Peyer's patch (tissue), 4 donors: ENCODE data around the gene TBX3. TPM values are rescaled to one million over a fixed set of nuclear protein-coding genes. Genes with fewer than 3 reads are reported as not detected.
A peak's percentile ranks its signal among the peaks of the same experiment; 100 is the strongest.

Experiments
- DNase-seq, 3 donors: peaks; one replicate each; pipeline ENCODE4 v3.0.0-alpha.2; 2017 to 2019
- H3K27ac ChIP-seq, 4 donors: fragments of 200-600 bp; sonication (generic); one replicate each; pipeline ENCODE4 v1.5.1; 2016 to 2019
- H3K27me3 ChIP-seq, 2 donors: fragments of 200-600 bp; sonication (generic); one replicate each; pipeline ENCODE4 v1.5.1; 2019
- H3K36me3 ChIP-seq, 3 donors: fragments of 200-600 bp; sonication (generic); one replicate each; pipeline ENCODE4 v1.5.1; 2016 to 2019
- H3K4me1 ChIP-seq, 4 donors: fragments of 200-600 bp; sonication (generic); one replicate each; pipeline ENCODE4 v1.5.1; 2016 to 2019
- H3K4me3 ChIP-seq, 4 donors: fragments of 200-600 bp; sonication (generic); 1 replicate in 3 of 4; 2 replicates in 1 of 4; pipeline ENCODE4 v1.5.1; 2016 to 2019; ENCODE audit warnings: mild to moderate bottlenecking in 1 of 4
- H3K9me3 ChIP-seq, 4 donors: fragments of 200-600 bp; sonication (generic); one replicate each; pipeline ENCODE4 v1.5.1; 2016 to 2019; ENCODE audit warnings: mild to moderate bottlenecking in 1 of 4
- POLR2A ChIP-seq, 2 donors: fragments of 450-650 bp; IDR thresholded peaks; one replicate each; pipeline ENCODE4 v1.5.1; 2017; ENCODE audit warnings: antibody characterized with exemption in 2 of 2, mild to moderate bottlenecking in 2 of 2, moderate library complexity in 2 of 2
- total RNA-seq, 4 donors: library from RNA; depleted of rRNA; stranded (reverse); fragments of >200 nt; gene quantifications; one replicate each; pipeline ENCODE4 v1.1.0, GENCODE V29; 2016
- TF ChIP-seq, protein P1 (sequence below), 6 experiments: fragments of 450-650 bp in 4 of 6; fragments of 200-600 bp in 2 of 6; sonication (generic) in 1 of 6; IDR thresholded peaks; one replicate each; pipeline ENCODE4 v1.5.1; 2017 to 2019; ENCODE audit warnings: antibody characterized with exemption in 6 of 6, mild to moderate bottlenecking in 3 of 6, moderate library complexity in 1 of 6

Gene TBX3
- total RNA-seq, 4 donors from 2014 or later, result 50.3 to 90.0 (median 80.2) TPM

- Histone ChIP-seq H3K4me3 (peak overlapping the region; percentile 26 to 81 (median 58)), H3K36me3 (peaks cover 0 to 8% (median 0%) of the 10 kb centered on the region in 3 donors), H3K9me3 (peaks cover 0 to 4% (median 0%) of the 10 kb centered on the region in 4 donors), H3K4me1 (peaks cover 0 to 21% (median 1%) of the 10 kb centered on the region in 4 donors), H3K27me3 (no peaks in the 10 kb centered on the region), H3K27ac (peak overlapping the region; percentile 66 to 91 (median 87))
- DNase-seq, result peak in 1 of 3 donors; percentile 74
- TF ChIP-seq, protein P1, sequence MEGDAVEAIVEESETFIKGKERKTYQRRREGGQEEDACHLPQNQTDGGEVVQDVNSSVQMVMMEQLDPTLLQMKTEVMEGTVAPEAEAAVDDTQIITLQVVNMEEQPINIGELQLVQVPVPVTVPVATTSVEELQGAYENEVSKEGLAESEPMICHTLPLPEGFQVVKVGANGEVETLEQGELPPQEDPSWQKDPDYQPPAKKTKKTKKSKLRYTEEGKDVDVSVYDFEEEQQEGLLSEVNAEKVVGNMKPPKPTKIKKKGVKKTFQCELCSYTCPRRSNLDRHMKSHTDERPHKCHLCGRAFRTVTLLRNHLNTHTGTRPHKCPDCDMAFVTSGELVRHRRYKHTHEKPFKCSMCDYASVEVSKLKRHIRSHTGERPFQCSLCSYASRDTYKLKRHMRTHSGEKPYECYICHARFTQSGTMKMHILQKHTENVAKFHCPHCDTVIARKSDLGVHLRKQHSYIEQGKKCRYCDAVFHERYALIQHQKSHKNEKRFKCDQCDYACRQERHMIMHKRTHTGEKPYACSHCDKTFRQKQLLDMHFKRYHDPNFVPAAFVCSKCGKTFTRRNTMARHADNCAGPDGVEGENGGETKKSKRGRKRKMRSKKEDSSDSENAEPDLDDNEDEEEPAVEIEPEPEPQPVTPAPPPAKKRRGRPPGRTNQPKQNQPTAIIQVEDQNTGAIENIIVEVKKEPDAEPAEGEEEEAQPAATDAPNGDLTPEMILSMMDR (IDR thresholded peaks at IDR 0.05), result peak in 2 of 6 experiments; percentile 2 to 21
- no peak for TF ChIP-seq POLR2A (IDR thresholded peaks at IDR 0.05)
Measured at GRCh38 chr12:114682785-114683708, 928 bp downstream of the TBX3 start.

GRCh38 chr12:114682106-114682784 lies 1.7 kb downstream of the TBX3 start:
- peak overlapping the region; percentile 58 to 91 (median 87) for H3K27ac ChIP-seq
- H3K27me3 ChIP-seq, result no peaks in the 10 kb centered on the region
- DNase-seq, result no peak
- H3K4me1 ChIP-seq, result peaks cover 0 to 21% (median 1%) of the 10 kb centered on the region in 4 donors
- peaks cover 0 to 13% (median 0%) of the 10 kb centered on the region in 3 donors for H3K36me3 ChIP-seq
- TF ChIP-seq, protein P1 (IDR thresholded peaks at IDR 0.05), result no peak
- no peak for TF ChIP-seq POLR2A (IDR thresholded peaks at IDR 0.05)
- peaks cover 0 to 4% (median 0%) of the 10 kb centered on the region in 4 donors for H3K9me3 ChIP-seq
- H3K4me3 ChIP-seq, result peak overlapping the region; percentile 26 to 81 (median 58)

GRCh38 chr12:114681116-114681871 lies 2.7 kb downstream of the TBX3 start:
- DNase-seq, result peak in 1 of 3 donors; percentile 59
- TF ChIP-seq, protein P1 (IDR thresholded peaks at IDR 0.05), result no peak
- no peak for TF ChIP-seq POLR2A (IDR thresholded peaks at IDR 0.05)
- Histone ChIP-seq H3K9me3 (peaks cover 0 to 4% (median 0%) of the 10 kb centered on the region in 4 donors), H3K27ac (peak overlapping the region in 3 of 4 donors; percentile 77 to 89 (median 85)), H3K27me3 (no peaks in the 10 kb centered on the region), H3K4me1 (peaks cover 0 to 21% (median 1%) of the 10 kb centered on the region in 4 donors), H3K36me3 (peaks cover 0 to 22% (median 0%) of the 10 kb centered on the region in 3 donors), H3K4me3 (peak overlapping the region in 3 of 4 donors; percentile 54 to 81 (median 61))

GRCh38 chr12:114680604-114681069 lies 3.3 kb downstream of the TBX3 start:
- Histone ChIP-seq H3K4me3 (peak overlapping the region in 3 of 4 donors; percentile 54 to 81 (median 61)), H3K4me1 (peaks cover 0 to 20% (median 1%) of the 10 kb centered on the region in 4 donors), H3K27me3 (no peaks in the 10 kb centered on the region), H3K27ac (peak overlapping the region in 3 of 4 donors; percentile 77 to 89 (median 85)), H3K36me3 (peaks cover 0 to 29% (median 0%) of the 10 kb centered on the region in 3 donors), H3K9me3 (peaks cover 0 to 4% (median 0%) of the 10 kb centered on the region in 4 donors)
- DNase-seq, result no peak
- no peak for TF ChIP-seq POLR2A (IDR thresholded peaks at IDR 0.05)
- TF ChIP-seq, protein P1 (IDR thresholded peaks at IDR 0.05), result no peak
